Esophagus squamous epithelium (tissue), 4 donors: ENCODE data around the gene CFAP47.

Source experiments
- POLR2A ChIP-seq, 4 donors: fragments of 450-650 bp; IDR thresholded peaks; one replicate each; pipeline ENCODE4 v1.6.1; 2017; ENCODE audit warnings: antibody characterized with exemption in 4 of 4, mild to moderate bottlenecking in 4 of 4, moderate library complexity in 3 of 4
- TF ChIP-seq, protein P1 (sequence below), 6 experiments: fragments of 450-650 bp in 4 of 6; fragments of 200-600 bp in 2 of 6; sonication (generic) in 2 of 6; IDR thresholded peaks; one replicate each; pipeline ENCODE4 v1.5.1; 2016 to 2019; ENCODE audit warnings: antibody characterized with exemption in 6 of 6, mild to moderate bottlenecking in 4 of 6, moderate library complexity in 4 of 6

DNA sequence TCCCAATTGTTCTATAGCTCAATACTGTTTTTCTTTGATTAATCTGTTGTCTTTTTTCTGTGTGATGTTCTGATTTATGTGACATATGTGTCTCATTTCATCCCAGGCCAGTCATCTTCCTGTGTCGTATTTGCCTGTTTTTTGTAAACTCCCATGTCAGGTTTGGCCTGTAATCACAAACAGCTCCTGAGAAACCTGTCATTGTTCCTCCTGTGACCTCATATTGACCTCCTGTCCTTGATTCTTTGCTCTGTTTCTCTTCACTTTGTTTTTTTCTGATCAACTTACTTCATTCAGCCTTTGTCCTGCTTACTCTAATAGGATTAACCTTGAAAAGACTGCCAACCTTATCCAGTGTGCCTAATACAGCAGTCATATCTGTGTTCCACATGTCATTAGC lies 438.3 kb downstream of the CFAP47 start:
- no peak for TF ChIP-seq POLR2A (IDR thresholded peaks at IDR 0.05)
- TF ChIP-seq, protein P1, sequence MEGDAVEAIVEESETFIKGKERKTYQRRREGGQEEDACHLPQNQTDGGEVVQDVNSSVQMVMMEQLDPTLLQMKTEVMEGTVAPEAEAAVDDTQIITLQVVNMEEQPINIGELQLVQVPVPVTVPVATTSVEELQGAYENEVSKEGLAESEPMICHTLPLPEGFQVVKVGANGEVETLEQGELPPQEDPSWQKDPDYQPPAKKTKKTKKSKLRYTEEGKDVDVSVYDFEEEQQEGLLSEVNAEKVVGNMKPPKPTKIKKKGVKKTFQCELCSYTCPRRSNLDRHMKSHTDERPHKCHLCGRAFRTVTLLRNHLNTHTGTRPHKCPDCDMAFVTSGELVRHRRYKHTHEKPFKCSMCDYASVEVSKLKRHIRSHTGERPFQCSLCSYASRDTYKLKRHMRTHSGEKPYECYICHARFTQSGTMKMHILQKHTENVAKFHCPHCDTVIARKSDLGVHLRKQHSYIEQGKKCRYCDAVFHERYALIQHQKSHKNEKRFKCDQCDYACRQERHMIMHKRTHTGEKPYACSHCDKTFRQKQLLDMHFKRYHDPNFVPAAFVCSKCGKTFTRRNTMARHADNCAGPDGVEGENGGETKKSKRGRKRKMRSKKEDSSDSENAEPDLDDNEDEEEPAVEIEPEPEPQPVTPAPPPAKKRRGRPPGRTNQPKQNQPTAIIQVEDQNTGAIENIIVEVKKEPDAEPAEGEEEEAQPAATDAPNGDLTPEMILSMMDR (IDR thresholded peaks at IDR 0.05), result no peak
